GM23248 (cell line): ENCODE measurements around the gene PRKCE. TPM values are rescaled to one million over a fixed set of nuclear protein-coding genes. Genes with fewer than 3 reads are reported as not detected.

Source experiments
- DNase-seq: peaks from one replicate; pipeline ENCODE4 v3.0.0-alpha.2; 2015
- H2AFZ ChIP-seq: fragments of 200-600 bp; sonication (generic); 2 replicates; pipeline ENCODE4 v1.6.1; 2016; ENCODE audit warnings: antibody characterized with exemption
- H3F3A ChIP-seq: fragments of 200-600 bp; sonication (generic); 2 replicates; pipeline ENCODE4 v1.6.1; 2016; ENCODE audit warnings: mild to moderate bottlenecking, antibody characterized with exemption, mixed run types; ENCODE audit not compliant: insufficient read depth
- H3K27ac ChIP-seq: fragments of 200-600 bp; sonication (generic); 2 replicates; pipeline ENCODE4 v1.5.1; 2016; ENCODE audit warnings: mild to moderate bottlenecking
- H3K27me3 ChIP-seq: fragments of 200-600 bp; sonication (generic); replicated peaks from 2 replicates; pipeline ENCODE4 v1.6.1; 2016; ENCODE audit warnings: mild to moderate bottlenecking; ENCODE audit not compliant: insufficient read depth
- H3K36me3 ChIP-seq: fragments of 200-600 bp; sonication (generic); 2 replicates; pipeline ENCODE4 v1.6.1; 2016; ENCODE audit warnings: low read depth, mild to moderate bottlenecking
- H3K4me1 ChIP-seq: fragments of 200-600 bp; sonication (generic); 2 replicates; pipeline ENCODE4 v1.6.1; 2016; ENCODE audit warnings: mild to moderate bottlenecking; ENCODE audit not compliant: insufficient read depth
- H3K4me2 ChIP-seq: fragments of 200-600 bp; sonication (generic); one replicate; pipeline ENCODE4 v1.6.1; 2016; ENCODE audit warnings: mild to moderate bottlenecking; ENCODE audit not compliant: unreplicated experiment
- H3K4me3 ChIP-seq: fragments of 200-600 bp; sonication (generic); 2 replicates; pipeline ENCODE4 v1.5.1; 2016; ENCODE audit warnings: mild to moderate bottlenecking
- H3K79me2 ChIP-seq: fragments of 200-600 bp; sonication (generic); 2 replicates; pipeline ENCODE4 v1.6.1; 2016; ENCODE audit warnings: mild to moderate bottlenecking; ENCODE audit not compliant: insufficient read depth
- H3K9ac ChIP-seq: fragments of 200-600 bp; sonication (generic); 2 replicates; pipeline ENCODE4 v1.6.1; 2016; ENCODE audit warnings: mild to moderate bottlenecking
- H3K9me2 ChIP-seq: fragments of 200-600 bp; sonication (generic); 2 replicates; pipeline ENCODE4 v1.6.1; 2016; ENCODE audit warnings: mixed run types, mild to moderate bottlenecking, moderate library complexity; ENCODE audit not compliant: insufficient read depth
- H3K9me3 ChIP-seq: fragments of 200-600 bp; sonication (generic); one replicate; pipeline ENCODE4 v1.6.1; 2017; ENCODE audit warnings: low read depth
- H4K20me1 ChIP-seq: fragments of 200-600 bp; sonication (generic); 2 replicates; pipeline ENCODE4 v1.6.0; 2016; ENCODE audit not compliant: insufficient read depth
- EZH2 ChIP-seq: fragments of 200-600 bp; sonication (generic); IDR thresholded peaks from 2 replicates; pipeline ENCODE4 v1.6.1; 2018; ENCODE audit warnings: antibody characterized with exemption, mild to moderate bottlenecking; ENCODE audit not compliant: insufficient read depth, poor library complexity, severe bottlenecking
- EZH2phosphoT487 ChIP-seq: fragments of 200-600 bp; sonication (generic); IDR thresholded peaks from 2 replicates; pipeline ENCODE4 v1.6.1; 2018; ENCODE audit warnings: antibody characterized with exemption, moderate library complexity, mild to moderate bottlenecking, low read depth; ENCODE audit not compliant: insufficient read depth
- WGBS, 2 experiments: methylation state at CpG; one replicate each; pipeline ENCODE4 v1.1.6; 2015 to 2017; ENCODE audit warnings: low lambda C conversion rate in 2 of 2, low coverage in 1 of 2; ENCODE audit errors: missing lambda C conversion rate in 2 of 2; 5-methylcytosine and 5-hydroxymethylcytosine counted together
- in situ Hi-C: fragments of 300-500 bp; cut with MboI; formaldehyde crosslinking; loops from 2 replicates; pipeline ENCODE4 v1.15.0; 2020
- polyA plus RNA-seq: library from polyadenylated mRNA; unstranded; fragments of >200 nt; fragmentation: Nextera tagmentation; extraction: Ambion mirVana; gene quantifications from 2 replicates; pipeline ENCODE4 v1.2.1, GENCODE V29; 2016
- total RNA-seq: library from RNA; depleted of rRNA; stranded (reverse); fragments of >200 nt; shearing (Covaris generic); gene quantifications from 2 replicates; pipeline ENCODE4 v1.2.3, GENCODE V29; 2014

PRKCE gene
- total and polyA plus RNA-seq, 2 experiments from 2014 or later = 5.9 to 7.0 TPM

DNA sequence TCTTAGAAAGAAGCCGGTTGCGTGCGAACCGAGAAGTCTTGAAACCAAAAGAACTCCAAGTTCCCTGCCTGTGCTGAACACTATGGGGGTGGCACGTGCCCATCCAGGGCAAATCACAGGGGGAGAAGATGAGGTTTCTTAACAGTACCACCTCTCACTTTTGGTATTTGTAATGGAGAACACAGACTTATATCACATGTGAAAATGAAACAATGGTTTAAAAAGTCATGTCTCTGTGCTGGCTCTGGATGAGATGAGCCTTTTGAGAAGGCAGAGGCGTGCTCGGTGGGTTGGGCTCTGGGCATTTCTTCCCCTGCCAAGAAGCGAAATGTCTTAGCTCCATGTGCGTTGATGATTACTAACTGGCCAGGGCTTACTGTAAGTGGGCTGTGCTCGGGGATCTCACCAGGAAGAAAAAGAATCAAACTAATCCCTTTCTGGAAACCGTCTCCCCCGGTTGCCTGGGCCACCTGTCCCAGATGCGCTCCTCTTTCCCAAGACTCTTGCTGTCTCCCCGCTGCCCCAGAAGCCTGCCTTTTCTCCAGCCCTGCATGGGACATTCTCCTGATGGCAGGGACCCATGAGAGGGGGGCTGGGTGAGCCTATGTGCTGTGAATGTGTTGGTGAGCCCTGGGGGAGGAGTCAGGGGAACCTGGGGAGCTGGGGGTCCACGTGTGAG is 252.9 kb downstream of the PRKCE start:
- Histone ChIP-seq H3K36me3 (no peaks in the 10 kb centered on the region), H3F3A (no peaks in the 10 kb centered on the region), H3K4me2 (peak overlapping the region; percentile 75), H3K9ac (peak overlapping the region; percentile 60), H3K4me3 (peak overlapping the region; percentile 56), H3K9me3 (no peaks in the 10 kb centered on the region), H4K20me1 (no peaks in the 10 kb centered on the region), H3K27me3 (no peaks in the 10 kb centered on the region), H2AFZ (peak overlapping the region; percentile 35), H3K4me1 (peaks cover 22% of the 10 kb centered on the region; the same call in 1 of the 2 replicates), H3K27ac (peak overlapping the region; percentile 23), H3K9me2 (no peaks in the 10 kb centered on the region), H3K79me2 (peaks cover 12% of the 10 kb centered on the region; the same call in 1 of the 2 replicates)
- 15 to 21% methylated on average over 14 to 15 of the region's 15 CpGs for WGBS, 2 experiments
- peak; percentile 86 for DNase-seq
- TF ChIP-seq EZH2 (no peak), EZH2phosphoT487 (no peak)
- in situ Hi-C loops = no loop called here

DNA sequence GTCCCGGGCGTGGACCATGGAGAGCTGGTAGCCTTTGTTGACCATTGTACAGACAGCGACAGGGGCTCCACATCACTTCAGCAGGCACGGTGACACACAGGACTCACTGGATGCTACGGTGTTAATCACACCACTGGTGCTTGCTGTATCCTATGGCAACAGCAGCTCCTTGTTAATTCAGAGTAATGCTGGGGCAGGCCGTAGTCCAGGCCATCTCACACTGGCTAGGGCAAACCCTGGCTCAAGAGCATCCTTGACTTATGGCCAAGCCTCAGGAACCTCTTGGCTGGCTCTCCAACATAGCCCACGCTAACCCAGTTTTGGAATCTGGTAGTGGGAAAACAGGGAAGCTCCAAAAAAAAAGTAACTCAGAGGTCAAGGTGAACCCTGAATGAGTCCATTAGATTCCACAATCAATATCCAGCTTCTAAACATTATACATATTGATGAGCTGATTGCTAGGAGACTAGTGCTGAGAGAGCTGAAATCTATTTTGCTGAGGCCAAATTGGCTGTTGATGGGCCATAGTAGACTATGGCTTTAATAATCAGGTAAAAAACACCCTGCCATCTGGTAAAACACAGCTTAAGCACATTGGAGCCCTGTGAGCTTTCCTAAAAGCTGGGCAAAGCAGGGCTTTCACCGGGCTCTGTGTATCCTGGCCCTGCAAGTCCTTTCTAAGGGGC is 253.6 kb downstream of the PRKCE start:
- Histone ChIP-seq H3K27me3 (no peaks in the 10 kb centered on the region), H3K9me2 (no peaks in the 10 kb centered on the region), H3F3A (no peaks in the 10 kb centered on the region), H3K27ac (peak overlapping the region; percentile 23), H3K9ac (peak overlapping the region; percentile 60; the same call in 1 of the 2 replicates), H2AFZ (no peak overlapping the region), H3K9me3 (no peaks in the 10 kb centered on the region), H3K4me2 (no peak overlapping the region), H3K79me2 (peaks cover 6% of the 10 kb centered on the region; the same call in 1 of the 2 replicates), H3K4me3 (peak overlapping the region; percentile 56; the same call in 1 of the 2 replicates), H3K4me1 (peaks cover 22% of the 10 kb centered on the region; the same call in 1 of the 2 replicates), H4K20me1 (no peaks in the 10 kb centered on the region), H3K36me3 (no peaks in the 10 kb centered on the region)
- peak; percentile 50 for DNase-seq
- TF ChIP-seq EZH2 = no peak
- in situ Hi-C loops = no loop called here
- 80% methylated on average over 6 to 8 of the region's 8 CpGs for WGBS, 2 experiments

DNA sequence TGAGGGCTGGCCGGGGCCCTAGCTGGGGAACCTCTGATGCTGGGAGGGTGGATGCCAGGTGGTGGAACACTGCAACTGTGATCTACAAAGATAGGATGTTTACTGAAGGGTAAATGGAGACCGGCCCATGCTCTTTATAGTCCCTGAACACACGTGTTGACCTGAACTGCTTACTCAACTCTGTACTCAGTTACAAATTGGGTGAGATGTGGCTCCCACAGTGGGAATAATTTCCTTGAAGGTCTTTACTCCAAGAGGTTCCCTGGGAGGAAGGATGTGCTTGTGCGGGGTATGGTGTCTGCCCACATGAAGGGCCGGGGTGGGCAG is 254.1 kb downstream of the PRKCE start:
- H3K4me1 ChIP-seq = peaks cover 22% of the 10 kb centered on the region; the same call in 1 of the 2 replicates
- H3K4me2 ChIP-seq = no peak overlapping the region
- no peaks in the 10 kb centered on the region for H3K27me3 ChIP-seq
- peaks cover 6% of the 10 kb centered on the region; the same call in 1 of the 2 replicates for H3K79me2 ChIP-seq
- no peaks in the 10 kb centered on the region for H3K9me2 ChIP-seq
- no peak for DNase-seq
- H3F3A ChIP-seq = no peaks in the 10 kb centered on the region
- in situ Hi-C loops = no loop called here
- H3K27ac ChIP-seq = no peak overlapping the region
- 96 to 99% methylated on average over 5 of the region's 5 CpGs for WGBS, 2 experiments
- H3K36me3 ChIP-seq = no peaks in the 10 kb centered on the region
- H2AFZ ChIP-seq = no peak overlapping the region
- H3K4me3 ChIP-seq = no peak overlapping the region
- H3K9ac ChIP-seq = no peak overlapping the region
- TF ChIP-seq EZH2phosphoT487 (no peak), EZH2 (no peak)
- no peaks in the 10 kb centered on the region for H3K9me3 ChIP-seq
- no peaks in the 10 kb centered on the region for H4K20me1 ChIP-seq

DNA sequence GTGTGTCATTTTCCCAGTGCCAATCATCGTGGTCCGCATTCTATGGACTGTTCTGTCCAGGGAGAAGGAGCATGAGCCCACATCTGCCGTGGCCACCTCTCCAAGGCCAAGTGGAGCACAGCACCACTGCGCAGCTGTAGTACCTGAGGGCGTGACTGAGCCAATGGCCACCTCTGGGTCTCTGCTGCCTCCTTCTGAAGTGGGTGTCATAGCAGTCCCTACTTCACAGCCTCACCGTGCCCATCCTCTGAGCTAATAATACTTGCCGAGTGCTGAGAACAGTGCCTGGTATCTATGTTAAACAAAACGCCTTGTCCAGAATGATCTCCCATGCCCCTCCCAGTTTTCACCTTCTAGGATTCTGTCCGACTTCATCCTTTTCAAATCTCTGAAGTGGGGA is 256.1 kb downstream of the PRKCE start:
- DNase-seq = no peak
- Histone ChIP-seq H3F3A (no peaks in the 10 kb centered on the region), H3K9me3 (no peaks in the 10 kb centered on the region), H3K9me2 (no peaks in the 10 kb centered on the region), H3K9ac (no peak overlapping the region), H4K20me1 (no peaks in the 10 kb centered on the region), H3K27ac (no peak overlapping the region), H3K4me1 (peaks cover 21% of the 10 kb centered on the region; the same call in 1 of the 2 replicates), H2AFZ (no peak overlapping the region), H3K4me2 (no peak overlapping the region), H3K36me3 (no peaks in the 10 kb centered on the region), H3K27me3 (no peaks in the 10 kb centered on the region), H3K79me2 (peaks cover 17% of the 10 kb centered on the region; the same call in 1 of the 2 replicates), H3K4me3 (no peak overlapping the region)
- 89% methylated on average over 9 of the region's 9 CpGs for WGBS, 2 experiments
- in situ Hi-C loops = no loop called here
- TF ChIP-seq EZH2phosphoT487 = no peak
- TF ChIP-seq EZH2 = no peak
